Rectal smooth muscle tissue (tissue), 1 donor: Measurements from ENCODE around the gene HASPIN.
"Not testable (repeated sequence)": the region's sequence is repeated elsewhere in the genome, so short reads cannot be mapped to it uniquely, and the experiment has no call there.

Source experiments
- H3K27ac ChIP-seq: one replicate; pipeline ENCODE4 v1.7.0; 2013; ENCODE audit warnings: low read depth, low read length, inconsistent platforms
- H3K27me3 ChIP-seq: one replicate; pipeline ENCODE4 v1.7.0; 2013; ENCODE audit warnings: low read length; ENCODE audit not compliant: control insufficient read depth, insufficient read depth
- H3K36me3 ChIP-seq: one replicate; pipeline ENCODE4 v1.7.0; 2013; ENCODE audit warnings: low read length; ENCODE audit not compliant: control insufficient read depth, insufficient read depth
- H3K4me1 ChIP-seq: one replicate; pipeline ENCODE4 v1.7.0; 2013; ENCODE audit warnings: low read length; ENCODE audit not compliant: control insufficient read depth, insufficient read depth
- H3K4me3 ChIP-seq: one replicate; pipeline ENCODE4 v1.7.0; 2013; ENCODE audit warnings: low read length
- H3K9ac ChIP-seq: one replicate; pipeline ENCODE4 v1.7.0; 2013; ENCODE audit warnings: low read length

HASPIN gene

DNA sequence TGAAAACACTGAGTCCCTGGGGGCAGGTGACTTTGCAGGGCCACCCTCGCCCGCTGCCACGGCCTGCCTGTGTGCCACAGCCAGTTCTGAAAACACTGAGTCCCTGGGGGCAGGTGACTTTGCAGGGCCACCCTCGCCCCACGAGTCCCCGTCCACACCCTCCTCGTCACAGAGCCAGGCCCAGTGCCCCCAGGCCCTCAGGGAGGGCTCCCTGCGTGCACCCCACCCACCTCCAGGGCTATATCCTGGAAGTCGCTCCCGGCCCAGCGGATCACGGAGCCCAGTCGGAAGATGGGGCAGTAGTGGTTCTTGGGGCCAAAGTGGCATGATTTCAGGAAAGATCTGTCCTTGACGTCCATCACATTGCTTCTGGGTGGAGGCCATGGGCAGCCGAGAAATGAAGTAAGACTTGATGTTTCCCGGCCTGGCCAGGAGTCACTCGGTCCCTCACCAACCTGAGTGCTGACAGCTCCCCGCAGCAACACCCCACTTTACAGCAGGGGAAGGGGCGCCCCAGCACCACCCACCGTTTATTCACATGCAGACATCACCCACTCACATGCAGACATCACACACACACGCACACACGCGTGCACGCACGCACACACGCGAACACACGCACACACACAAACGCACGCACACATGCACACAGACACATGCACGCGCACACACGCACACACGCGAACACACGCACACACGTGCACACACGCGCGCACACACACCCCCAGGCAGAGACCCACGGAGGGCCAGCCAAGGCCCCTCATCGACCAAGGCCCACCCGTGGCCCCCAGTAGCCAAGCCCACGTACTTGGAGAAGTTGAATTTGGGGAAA is 34.2 kb upstream of the HASPIN start:
- no peaks in the 10 kb centered on the region for H3K36me3 ChIP-seq
- H3K27me3 ChIP-seq = peaks cover 10% of the 10 kb centered on the region
- H3K4me1 ChIP-seq = no peaks in the 10 kb centered on the region
- H3K4me3 ChIP-seq = no peak overlapping the region
- H3K27ac ChIP-seq = no peak overlapping the region
- H3K9ac ChIP-seq = no peak overlapping the region

DNA sequence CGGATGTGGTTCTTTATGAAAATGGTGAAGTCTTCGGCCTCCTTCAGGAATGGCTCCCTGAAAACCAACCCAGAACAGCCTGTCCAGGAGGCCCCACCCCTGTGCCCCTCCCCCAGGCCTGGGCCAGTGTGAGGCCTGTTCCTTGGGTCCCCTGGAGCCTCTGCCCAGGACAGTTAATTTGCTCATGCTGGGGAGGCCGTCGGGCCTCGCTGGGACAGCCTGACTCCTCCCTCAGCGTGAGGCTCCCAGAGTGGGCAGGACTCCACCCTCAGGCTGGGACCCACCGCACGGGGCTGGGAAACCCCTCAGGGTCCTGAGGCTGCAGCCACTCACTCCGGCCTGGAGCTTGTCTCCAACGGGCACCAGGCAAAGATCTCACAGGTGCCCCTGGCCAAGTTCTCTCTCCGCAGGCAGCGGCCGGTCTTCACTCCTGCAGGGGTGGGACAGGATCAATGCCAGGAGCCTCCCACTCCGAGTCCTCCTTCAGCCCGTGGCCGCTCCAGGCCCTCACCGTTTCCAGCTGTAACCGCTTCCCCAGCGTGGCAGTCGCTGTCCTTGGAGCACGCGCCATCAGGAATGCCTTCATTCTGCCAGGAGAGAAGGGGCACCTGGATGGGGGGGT is 33.5 kb upstream of the HASPIN start:
- Histone ChIP-seq H3K27me3 (peaks cover 8% of the 10 kb centered on the region), H3K36me3 (no peaks in the 10 kb centered on the region), H3K4me1 (no peaks in the 10 kb centered on the region)

DNA sequence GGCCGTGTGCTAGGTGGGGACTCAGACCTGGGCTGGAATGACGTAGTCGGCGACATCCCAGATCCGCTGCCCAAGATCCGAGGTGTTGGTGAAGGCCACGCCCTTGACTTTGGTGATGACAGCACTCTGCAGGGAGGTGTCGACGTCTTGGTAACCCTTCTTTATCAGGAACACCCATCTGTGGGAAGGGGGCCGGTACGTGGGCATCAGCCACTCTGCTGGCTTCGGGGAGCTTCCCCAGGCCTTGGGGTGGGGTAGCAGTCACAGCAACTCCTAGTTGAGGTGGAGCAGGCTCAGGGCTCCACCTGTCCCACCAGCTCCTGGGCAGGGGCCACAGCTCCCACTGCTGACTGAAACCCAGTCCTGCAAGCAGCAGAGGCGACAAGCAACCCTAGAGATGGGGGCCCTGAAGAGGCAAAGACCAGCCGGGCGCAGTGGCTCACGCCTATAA is 32.1 kb upstream of the HASPIN start:
- Histone ChIP-seq H3K27me3 (peaks cover 10% of the 10 kb centered on the region), H3K4me1 (no peaks in the 10 kb centered on the region), H3K27ac (no peak overlapping the region), H3K9ac (no peak overlapping the region), H3K4me3 (no peak overlapping the region), H3K36me3 (no peaks in the 10 kb centered on the region)

More for the DNA sequence above, 33.5 kb upstream of the HASPIN start:
- Histone ChIP-seq H3K9ac (no peak overlapping the region), H3K27ac (no peak overlapping the region), H3K4me3 (no peak overlapping the region)

DNA sequence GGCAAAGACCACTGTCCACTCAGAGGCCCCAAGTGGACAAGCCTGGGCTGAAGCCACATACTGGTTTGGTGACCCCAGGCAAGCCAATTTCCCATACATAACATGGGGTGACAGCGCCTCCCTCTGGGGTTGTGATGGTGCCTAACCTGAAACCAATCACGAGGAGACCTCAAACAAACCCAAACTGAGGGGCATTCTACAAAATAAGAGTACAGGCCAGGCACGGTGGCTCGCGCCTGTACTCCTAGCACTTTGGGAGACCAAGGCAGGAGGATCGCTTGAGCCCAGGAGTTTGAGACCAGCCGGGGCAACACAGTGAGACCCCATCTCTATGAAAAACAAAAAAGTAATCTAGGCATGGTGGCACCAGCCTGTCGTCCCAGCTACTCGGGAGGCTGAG is 31.4 kb upstream of the HASPIN start:
- Histone ChIP-seq H3K4me1 (no peaks in the 10 kb centered on the region), H3K36me3 (no peaks in the 10 kb centered on the region), H3K4me3 (no peak overlapping the region), H3K9ac (no peak overlapping the region), H3K27me3 (peaks cover 10% of the 10 kb centered on the region), H3K27ac (no peak overlapping the region)

DNA sequence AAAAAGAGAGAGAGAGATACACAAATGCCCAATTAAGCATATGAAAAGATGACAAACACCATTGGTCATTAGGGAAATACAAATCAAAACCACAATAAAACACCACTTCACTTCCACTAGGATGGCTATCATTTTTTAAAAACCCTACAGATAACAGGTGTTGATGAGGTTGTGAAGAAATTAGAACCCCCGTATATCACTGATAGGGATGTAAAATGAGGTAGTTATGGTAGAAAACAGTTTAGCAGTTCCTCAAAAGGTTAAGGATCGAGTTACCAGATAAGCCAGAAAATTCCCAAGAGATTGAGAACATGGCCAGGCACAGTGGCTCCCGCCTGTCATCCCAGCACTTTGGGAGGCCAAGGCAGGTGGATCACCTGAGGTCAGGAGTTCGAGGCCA is 30.6 kb upstream of the HASPIN start:
- Histone ChIP-seq H3K9ac (no peak overlapping the region), H3K27ac (no peak overlapping the region), H3K4me3 (no peak overlapping the region), H3K27me3 (peaks cover 10% of the 10 kb centered on the region), H3K36me3 (no peaks in the 10 kb centered on the region), H3K4me1 (no peaks in the 10 kb centered on the region)

DNA sequence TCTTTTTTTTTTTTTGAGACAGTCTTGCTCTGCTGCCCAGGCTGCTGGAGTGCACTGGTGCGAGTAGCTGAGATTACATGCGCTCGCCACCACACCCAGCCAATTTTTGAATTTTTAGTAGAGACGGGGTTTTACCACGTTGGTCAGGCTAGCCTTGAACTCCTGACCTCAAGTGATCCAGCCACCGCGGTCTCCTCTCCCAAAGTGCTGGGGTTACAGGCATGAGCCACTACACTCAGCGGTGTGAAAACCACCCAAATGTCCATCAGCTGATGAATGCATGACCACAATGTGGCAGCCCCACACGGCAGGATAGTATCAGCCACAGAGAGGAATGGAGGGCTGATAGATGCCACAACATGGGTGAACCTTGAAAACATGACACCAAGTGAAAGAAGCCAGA is 29.9 kb upstream of the HASPIN start:
- Histone ChIP-seq H3K27ac (no peak overlapping the region), H3K36me3 (no peaks in the 10 kb centered on the region), H3K4me1 (no peaks in the 10 kb centered on the region), H3K4me3 (no peak overlapping the region), H3K9ac (no peak overlapping the region), H3K27me3 (peaks cover 10% of the 10 kb centered on the region)

DNA sequence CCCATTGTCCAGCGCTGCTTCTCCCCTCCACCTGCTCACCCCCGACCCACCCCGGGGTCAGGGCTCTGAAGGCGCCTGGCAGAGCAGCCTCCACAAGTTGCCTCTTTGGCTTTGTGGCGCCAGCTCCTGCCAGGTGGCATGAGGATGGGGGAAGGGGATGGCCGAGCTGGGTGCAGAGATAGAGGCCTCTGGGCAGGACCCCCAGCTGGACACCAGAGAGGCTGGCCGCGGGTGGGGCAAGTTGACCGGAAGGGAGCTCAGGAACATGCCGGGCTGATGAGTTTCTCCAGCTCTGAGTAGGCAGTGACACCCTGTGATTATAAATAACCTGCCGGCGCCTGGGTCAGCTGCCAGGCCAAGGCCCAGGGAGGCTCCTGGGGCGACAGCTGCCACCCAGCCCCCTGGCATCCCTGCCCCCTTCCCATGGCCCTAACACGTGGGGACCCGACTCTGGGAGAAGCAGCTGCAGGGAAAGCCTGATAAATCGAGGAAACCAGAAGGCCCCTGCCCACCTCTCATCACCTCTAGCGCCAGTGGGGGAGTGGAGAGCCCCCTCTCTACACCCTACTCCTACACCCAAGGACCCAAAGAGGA is 28.5 kb upstream of the HASPIN start:
- no peaks in the 10 kb centered on the region for H3K4me1 ChIP-seq
- peak overlapping the region; percentile 70 for H3K4me3 ChIP-seq
- no peak overlapping the region for H3K27ac ChIP-seq
- H3K36me3 ChIP-seq = no peaks in the 10 kb centered on the region
- H3K9ac ChIP-seq = no peak overlapping the region
- H3K27me3 ChIP-seq = peaks cover 7% of the 10 kb centered on the region

DNA sequence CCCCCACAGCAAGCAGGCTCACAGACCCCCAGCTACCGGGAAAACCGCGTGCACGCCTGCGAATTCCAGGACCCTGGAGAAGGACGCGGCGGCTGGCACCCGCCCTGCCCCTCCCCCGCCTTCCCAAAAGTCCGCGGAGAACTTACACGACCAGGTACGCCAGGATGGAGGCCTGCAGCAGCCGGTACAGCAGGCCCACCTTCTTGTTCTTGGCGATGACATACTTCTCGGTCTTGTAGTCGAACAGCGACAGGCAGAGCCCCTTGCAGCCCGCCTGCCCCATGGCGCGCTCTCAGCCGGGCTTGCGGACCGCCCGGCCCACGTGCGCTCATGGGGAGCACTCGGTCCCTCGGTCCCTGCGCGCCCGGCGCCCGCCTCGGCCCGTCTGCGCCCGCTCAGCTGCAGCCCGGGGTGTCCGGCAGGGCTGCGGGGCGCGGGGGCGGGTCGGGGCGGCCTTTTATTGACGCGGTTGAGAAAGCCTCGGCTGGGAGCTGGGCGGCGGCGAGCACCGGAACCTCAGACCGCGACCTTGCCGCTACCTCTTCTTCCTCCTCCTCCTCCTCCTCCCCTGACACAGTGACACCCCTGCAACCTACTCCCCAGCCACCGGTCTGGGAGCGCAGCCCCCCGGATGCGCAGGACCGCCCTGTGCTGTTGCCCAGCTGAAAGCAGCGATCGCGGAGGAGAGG is 27.8 kb upstream of the HASPIN start, which contains the start of gene P2RX5:
Gene P2RX5, minus strand, starts transcription at position 433 of the 689 bp plus-strand sequence. Its CDS starts 150 bp downstream, at position 283.
- H3K36me3 ChIP-seq = no peaks in the 10 kb centered on the region
- H3K4me1 ChIP-seq = no peaks in the 10 kb centered on the region
- no peak within 1 kb of the TSS for H3K9ac ChIP-seq
- H3K4me3 ChIP-seq = peak within 1 kb of the TSS; percentile 70
- H3K27me3 ChIP-seq = peaks cover 7% of the 10 kb centered on the region
- H3K27ac ChIP-seq = no peak within 1 kb of the TSS

DNA sequence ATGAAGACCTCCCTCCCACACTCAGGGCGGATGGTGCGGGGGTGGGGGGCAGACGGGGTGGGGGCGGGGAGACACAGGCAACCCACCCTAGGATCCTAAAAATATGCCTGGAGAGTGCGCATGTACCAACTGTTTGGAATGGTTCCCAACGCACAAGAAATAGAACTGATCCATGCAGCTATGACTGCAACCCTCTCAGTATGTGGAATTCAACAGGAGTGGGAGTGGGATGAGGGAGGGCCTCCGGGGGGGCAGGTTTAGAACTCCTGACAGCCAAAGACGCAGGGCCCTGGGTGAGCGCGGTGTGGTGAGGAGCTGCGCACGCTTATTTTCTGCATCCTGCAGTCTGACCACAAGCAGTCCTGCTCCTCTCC is 26.6 kb upstream of the HASPIN start:
- no peaks in the 10 kb centered on the region for H3K36me3 ChIP-seq
- no peak overlapping the region for H3K9ac ChIP-seq
- H3K4me1 ChIP-seq = no peaks in the 10 kb centered on the region
- peaks cover 7% of the 10 kb centered on the region for H3K27me3 ChIP-seq
- H3K27ac ChIP-seq = no peak overlapping the region
- no peak overlapping the region for H3K4me3 ChIP-seq

DNA sequence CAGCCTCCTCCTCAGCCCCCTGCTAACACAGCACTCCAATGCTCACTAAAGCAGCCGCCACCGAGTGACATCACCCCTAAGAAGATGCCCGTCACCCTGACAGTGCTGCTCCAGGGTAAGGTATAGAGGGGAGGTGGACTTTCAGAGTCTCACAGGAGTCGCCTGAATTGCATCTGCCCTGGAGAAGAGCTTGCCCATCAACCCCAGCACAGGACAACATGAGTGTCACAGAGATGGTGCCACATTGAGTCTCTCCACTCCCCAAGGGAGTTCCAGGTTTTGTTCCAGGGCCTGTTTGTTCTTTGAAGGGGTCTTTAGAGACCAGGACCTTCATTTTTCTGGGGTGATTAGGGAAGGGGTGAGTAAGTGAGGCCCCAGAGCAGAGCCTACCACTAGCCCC is 25.6 kb upstream of the HASPIN start:
- Histone ChIP-seq H3K4me3 (no peak overlapping the region), H3K4me1 (no peaks in the 10 kb centered on the region), H3K9ac (no peak overlapping the region), H3K36me3 (no peaks in the 10 kb centered on the region), H3K27me3 (peaks cover 7% of the 10 kb centered on the region), H3K27ac (no peak overlapping the region)

DNA sequence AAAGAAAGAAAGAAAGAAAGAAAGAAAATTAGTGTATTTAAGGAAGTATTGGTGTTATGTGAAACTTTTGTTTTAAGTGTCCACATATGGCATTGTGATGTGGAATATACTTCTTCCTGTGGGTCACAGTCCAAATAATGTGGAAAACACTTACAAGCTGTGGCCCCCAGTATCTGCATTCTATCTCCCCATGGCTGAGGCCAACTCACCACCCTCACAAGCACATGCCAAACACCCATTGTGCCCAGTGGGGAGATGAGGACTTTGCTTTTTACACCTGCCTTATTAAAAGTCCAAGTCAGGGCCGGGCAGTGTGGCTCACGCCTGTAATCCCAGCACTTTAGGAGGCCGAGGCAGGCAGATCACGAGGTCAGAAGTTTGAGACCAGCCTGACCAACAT is 23.8 kb upstream of the HASPIN start:
- no peak overlapping the region for H3K4me3 ChIP-seq
- no peaks in the 10 kb centered on the region for H3K36me3 ChIP-seq
- no peaks in the 10 kb centered on the region for H3K4me1 ChIP-seq
- H3K27ac ChIP-seq = no peak overlapping the region
- H3K27me3 ChIP-seq = peaks cover 5% of the 10 kb centered on the region
- H3K9ac ChIP-seq = no peak overlapping the region

DNA sequence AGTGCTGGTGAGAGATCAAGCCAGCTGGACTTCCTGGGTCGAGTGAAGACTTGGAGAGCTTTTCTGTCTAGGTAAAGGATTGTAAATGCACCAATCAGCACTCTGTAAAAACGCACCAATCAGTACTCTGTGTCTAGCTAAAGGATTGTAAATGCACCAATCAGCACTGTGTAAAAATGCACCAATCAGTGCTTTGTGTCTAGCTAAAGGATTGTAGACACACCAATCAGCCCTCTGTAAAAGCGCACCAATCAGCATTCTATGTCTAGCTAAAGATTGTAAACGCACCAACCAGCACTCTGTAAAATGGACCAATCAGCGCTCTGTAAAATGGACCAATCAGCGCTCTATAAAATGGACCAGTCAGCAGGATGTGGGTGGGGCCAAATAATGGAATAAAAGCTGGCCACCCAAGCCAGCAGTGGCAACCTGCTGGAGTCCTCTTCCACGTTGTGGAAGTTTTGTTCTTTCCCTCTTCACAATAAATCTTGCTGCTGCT is 21.6 kb upstream of the HASPIN start:
- H3K4me3 ChIP-seq, H3K27ac ChIP-seq, H3K9ac ChIP-seq: not testable (repeated sequence)

More for the DNA sequence above, 21.6 kb upstream of the HASPIN start:
- H3K4me1 ChIP-seq, H3K36me3 ChIP-seq, H3K27me3 ChIP-seq: not testable (repeated sequence)
